Head of caudate nucleus (tissue), 42 donors: ENCODE data around the gene LHPP.

Source experiments
- DNase-seq, 42 donors: peaks; one replicate each; pipeline versions ENCODE4 v3.0.0 to v3.0.0-alpha.2; 2020 to 2021; ENCODE audit warnings: mixed read lengths in 7 of 42
- intact Hi-C: fragments of 100-400 bp; cut with DNase I; formaldehyde crosslinking; loops from one replicate; pipeline ENCODE4 v1.15.0; 2022

LHPP gene

GRCh38 chr10:124619195-124619594 lies 157.6 kb downstream of the LHPP start:
- no peak for DNase-seq
- intact Hi-C loops, result no loop called here

GRCh38 chr10:124619802-124620490 lies 158.3 kb downstream of the LHPP start:
- intact Hi-C loops, result no loop called here

DNA sequence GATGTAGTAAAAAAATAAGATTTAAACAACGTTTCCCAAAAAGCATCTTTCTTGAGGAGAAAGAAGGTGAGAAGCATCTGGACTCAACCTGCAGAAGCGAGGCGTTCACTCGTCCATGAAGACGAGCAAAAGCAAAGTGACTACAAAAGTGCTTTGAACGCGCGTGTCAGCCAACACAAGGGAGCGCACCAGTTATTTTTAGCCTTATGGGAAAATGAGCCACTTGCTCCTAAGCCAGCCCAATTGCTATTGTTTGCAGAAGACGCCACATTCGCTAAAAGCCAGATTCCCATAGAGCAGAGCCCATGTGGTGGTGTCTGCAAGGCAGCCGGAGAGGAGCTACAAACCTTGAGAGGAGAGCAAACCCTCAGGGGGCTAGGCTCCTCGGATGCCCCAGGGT lies 160.0 kb downstream of the LHPP start:
- intact Hi-C loops, result no loop called here
- peak in 34 of 42 donors; percentile 37 to 88 (median 70) for DNase-seq

More at GRCh38 chr10:124619802-124620490, 158.3 kb downstream of the LHPP start:
- DNase-seq, result no peak

DNA sequence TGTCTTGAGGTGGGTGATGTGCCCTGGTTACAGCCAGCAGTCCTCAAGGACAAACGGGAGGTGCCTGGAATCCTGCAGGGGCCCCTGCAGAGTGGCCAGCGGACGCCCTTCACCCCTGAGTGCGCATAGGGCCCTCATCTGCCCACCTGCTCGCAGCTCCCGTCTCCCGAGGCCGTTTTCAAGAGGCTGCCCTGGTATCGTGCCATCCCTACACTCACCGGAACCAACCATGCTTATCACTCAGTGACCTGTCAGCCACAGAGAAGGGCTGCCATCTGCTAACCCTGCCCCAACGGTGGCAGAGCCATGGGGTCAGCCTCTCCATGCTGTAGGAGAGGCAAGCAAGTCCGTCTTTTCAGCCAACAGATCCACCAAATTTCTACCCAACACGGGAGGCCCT lies 160.5 kb downstream of the LHPP start:
- intact Hi-C loops, result no loop called here
- DNase-seq, result no peak

DNA sequence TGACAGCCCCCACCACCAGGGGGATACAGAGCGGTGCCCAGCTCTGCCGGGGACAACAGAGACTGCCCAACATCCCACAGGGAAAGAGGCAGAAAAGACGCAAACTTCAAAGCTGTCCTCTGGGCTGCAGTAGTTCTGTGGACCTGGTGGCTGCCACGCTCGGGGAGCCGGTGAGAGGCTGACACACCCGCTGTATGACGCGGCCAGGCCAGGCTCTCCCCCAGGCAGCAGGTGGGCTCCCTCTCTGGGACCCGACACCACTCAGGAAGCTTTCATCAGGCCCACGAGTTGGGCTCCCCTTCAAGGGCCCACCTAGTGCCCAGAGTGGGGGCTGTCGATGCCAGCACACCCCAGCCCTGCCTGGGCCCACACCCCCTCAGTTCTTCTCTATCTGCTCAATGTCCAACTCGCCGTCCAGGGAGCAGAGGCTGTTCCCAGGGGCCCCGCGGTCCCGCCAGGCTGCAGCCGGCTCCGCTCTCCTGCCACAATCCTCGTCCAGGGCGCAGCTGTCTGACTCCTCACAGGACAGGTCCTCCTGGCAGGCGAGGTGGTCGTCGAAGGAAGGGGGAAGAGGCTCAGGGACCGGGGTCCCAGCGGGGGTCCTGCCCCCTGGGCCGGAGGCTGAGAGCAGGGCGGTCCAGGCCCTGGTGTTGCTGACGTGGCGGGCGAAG lies 161.4 kb downstream of the LHPP start:
- DNase-seq, result no peak
- intact Hi-C loops, result no loop called here

- no peak for DNase-seq
- intact Hi-C loops, result no loop called here
These were observed 162.4 kb downstream of the LHPP start for GRCh38 chr10:124624006-124624405.

DNA sequence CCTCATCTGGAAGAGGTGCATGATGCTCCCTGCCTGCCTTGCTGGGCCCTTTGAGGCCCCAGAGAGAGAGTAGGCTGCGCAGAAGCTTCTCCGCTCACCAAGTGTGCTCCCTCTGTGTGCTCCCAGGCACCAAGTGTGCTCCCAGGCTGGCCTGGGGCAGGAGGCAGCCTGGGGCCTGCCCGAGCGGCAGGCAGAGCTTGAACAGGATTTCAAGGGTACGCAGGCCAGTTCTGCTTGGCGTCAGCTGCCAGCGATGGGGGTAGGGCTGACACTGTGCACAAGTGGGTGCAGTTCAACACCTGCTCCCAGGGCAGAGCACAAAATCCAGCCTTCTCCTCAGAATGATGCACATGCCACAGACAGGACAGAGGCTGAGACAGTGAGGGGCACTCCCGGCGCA lies 162.8 kb downstream of the LHPP start:
- intact Hi-C loops, result no loop called here
- DNase-seq, result no peak

GRCh38 chr10:124624895-124625294 lies 163.3 kb downstream of the LHPP start:
- intact Hi-C loops, result no loop called here
- DNase-seq, result peak in 1 of 42 donors; percentile 49

GRCh38 chr10:124625831-124626238 lies 164.2 kb downstream of the LHPP start:
- no peak for DNase-seq
- intact Hi-C loops, result no loop called here

DNA sequence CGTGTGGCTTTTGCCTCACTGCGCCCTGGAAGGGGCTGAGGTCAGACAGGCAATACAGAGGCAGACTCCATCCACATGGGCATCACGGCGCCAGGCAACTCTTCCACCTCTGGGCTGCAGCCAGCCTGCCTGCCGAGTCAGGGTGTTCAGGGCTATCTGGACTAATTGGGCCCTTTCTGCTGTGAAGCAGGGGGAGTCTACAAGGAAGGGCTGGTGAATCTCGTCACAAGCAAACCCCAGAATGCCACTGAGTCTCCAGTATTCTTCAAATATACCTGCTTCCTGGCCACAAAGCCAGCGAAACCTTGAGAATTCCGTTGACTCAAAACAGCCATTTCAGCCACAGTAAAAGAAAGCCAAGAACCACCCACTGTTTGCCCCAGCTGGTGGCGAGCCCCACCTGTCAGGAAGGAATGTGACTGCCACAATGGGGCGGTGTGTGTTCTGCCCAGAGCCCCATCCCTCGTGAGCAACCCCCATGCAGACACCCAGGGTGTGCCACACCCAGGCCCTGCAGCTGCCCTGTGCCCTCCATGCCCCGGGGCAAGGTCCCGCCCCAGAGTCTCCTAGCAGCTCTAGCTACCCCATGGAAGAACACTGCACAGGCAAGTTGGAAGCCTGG lies 165.2 kb downstream of the LHPP start:
- intact Hi-C loops, result no loop called here
- no peak for DNase-seq

GRCh38 chr10:124627866-124628675 lies 166.4 kb downstream of the LHPP start:
- no peak for DNase-seq
- intact Hi-C loops, result no loop called here

DNA sequence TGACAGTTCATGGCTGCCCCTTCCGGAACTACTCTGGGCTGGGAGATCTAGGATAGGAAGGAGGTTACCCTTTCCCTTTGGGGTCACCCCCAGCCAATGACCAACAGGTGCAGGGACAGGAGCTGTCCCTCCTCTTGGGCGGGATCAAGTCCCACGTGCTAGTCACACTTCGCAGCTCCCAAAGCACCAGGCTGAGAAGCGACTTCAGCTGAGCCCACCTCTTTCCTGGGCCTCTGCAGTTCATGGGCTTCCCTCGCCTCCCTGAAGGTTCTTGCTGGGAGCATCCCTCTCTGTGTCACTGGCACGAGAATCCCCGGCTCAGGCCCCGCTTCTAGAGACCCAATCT lies 167.0 kb downstream of the LHPP start:
- intact Hi-C loops, result no loop called here

GRCh38 chr10:124629415-124629814 lies 167.8 kb downstream of the LHPP start:
- intact Hi-C loops, result no loop called here
- DNase-seq, result peak in 39 of 42 donors; percentile 49 to 88 (median 74)

More for the DNA sequence above, 167.0 kb downstream of the LHPP start:
- DNase-seq, result no peak

DNA sequence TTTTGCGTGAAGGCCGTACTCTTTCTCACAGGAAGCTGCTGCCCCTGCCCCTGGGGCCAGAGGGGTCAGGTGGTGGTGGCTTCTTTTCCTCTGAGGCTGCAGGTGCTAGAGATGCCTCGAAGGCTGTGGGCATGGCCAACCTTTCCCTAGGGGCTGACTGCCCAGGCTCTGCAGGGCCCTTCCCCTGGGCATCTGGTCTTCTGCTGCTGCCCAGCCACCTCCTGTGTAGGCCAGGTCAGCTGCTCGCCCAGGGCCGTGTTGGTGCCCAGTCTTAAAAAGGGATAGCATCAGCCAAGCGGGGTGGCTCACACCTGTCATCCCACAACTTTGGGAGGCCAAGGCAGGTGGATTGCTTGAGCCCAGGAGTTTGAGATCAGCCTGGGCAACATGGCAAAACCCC lies 168.2 kb downstream of the LHPP start:
- DNase-seq, result peak in 5 of 42 donors; percentile 34 to 67 (median 59)
- intact Hi-C loops, result no loop called here

- DNase-seq, result no peak
- intact Hi-C loops, result no loop called here
These were observed 168.9 kb downstream of the LHPP start for GRCh38 chr10:124630551-124630950.

DNA sequence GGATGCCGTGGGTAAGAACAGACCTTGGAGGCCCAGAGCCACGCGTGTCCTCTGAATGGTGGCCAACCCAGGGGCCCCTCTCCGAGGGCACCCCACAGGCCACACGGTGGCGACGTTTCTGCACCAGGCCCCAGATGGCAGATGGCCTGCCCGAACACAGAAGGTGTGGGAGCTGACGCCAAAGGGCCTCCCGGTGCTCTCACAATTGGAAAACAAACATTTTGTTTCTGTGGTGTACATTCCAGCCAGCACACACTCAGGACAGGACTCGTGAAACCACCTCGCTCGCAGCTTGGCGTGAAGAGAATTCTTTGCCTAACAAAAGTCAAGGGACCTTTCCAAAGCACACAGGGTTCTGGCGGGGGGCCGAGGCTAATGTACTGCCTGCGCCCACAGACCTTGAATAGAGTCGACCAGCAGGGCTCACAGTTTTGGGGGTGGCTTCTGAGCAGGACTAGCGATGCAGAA lies 170.5 kb downstream of the LHPP start:
- peak in 12 of 42 donors; percentile 42 to 77 (median 62) for DNase-seq
- intact Hi-C loops, result no loop called here

DNA sequence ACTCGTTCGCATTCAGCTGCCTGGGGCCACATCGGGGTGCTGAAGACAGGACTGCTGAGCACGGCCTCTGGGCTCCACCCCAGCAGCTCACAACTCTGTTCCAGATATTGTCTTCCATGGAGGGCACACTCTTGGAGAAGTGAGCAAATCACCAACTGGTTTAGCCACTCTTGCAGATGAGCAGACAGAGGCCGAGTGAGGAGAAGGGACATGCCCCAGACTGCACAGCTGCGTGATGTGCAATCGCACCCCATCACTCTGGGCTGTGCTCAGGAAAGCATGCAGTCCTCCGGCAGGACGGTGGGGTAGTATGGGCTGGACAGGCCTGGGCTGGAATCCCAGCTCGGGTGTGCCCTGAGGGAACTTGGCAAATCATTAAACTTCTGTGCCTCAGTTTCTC lies 170.9 kb downstream of the LHPP start:
- intact Hi-C loops, result no loop called here
- DNase-seq, result no peak

DNA sequence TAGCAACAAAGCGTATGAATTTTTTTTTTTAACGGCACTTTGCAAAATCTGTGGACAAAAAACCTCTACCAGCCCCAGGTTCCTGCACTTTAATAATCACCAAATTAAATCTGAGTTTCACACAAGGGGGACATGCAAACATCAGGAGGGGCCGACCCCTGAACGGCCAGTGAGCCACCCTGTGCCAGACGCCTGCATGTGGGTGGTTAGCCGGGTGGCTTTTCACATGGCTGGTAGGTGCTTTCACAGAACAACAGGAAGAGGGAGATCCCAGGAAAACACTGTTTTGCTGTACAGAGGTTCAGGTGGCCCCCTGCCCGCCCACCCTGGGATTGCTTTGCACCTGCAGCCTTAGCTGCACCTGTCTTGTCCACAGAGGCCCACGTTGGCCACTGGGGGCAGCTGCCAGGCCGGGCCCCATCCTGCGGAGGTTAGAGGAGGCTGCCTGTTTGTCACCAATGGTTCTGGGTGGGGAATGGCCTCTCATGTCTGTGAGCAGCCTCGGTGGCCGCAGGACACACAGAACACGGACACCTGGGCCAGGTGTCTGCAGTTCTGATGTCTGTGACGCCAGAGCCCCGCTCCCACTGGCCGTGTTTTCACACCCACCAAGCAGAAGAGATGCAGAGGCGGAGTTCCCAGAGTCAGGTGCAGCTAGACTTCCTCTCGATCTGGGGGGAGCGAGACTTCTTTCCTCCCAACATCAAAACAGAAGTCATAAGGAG lies 174.8 kb downstream of the LHPP start:
- peak in 3 of 42 donors; percentile 54 to 56 (median 56) for DNase-seq
- intact Hi-C loops, result no loop called here
